Stimulated activated CD8-positive, alpha-beta memory T cell treated with anti-CD3 and anti-CD28 coated beads, Interleukin-4, amount 100 ng/mL, for 24 hours (primary cell): ENCODE data around the gene TALDO1.
"Not testable (repeated sequence)": the region's sequence is repeated elsewhere in the genome, so short reads cannot be mapped to it uniquely, and the experiment has no call there.

Experiments used
- DNase-seq: peaks from one replicate; pipeline ENCODE4 v3.0.0-alpha.2; 2020; ENCODE audit warnings: low read depth

The TALDO1 gene

DNA sequence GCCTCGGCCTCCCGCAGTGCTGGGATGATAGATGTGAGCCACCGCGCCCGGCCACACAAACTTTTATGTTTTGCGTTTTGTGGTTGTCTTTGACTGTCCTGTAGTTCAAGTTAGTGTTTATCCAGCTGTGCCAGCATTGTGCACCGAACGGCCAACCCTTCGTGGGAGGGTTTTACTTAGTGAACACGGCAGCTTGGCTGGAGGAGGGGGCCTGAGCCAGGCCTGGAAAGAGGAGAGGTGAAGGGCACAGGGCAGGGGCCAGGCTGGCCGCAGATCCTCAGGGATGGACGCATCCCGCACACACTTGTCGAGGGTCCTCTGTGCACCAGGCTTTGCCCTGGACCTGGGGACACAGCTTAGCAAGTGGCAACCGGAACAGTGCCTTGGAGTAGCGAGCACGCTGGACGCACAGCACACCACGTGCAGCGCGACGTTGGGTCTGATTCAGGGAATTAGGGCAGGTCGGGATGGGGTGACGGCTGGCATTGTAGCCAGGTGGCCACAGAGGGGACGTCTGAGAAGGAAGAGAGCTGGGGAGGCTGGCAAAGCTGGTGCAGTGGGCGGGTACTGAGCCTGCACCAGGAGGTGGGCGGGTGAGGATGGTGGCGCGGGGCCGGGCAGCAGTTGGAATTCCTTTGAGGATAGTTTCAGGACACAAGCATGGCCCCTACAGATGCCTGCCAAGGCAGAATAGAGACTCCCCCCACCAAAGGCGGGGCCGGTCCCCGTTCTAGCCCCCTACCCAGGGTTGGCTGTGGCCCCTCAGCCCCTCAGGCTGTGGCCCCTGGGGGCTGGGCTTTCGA, 27.8 kb upstream of the TALDO1 start:
- DNase-seq = no peak

DNA sequence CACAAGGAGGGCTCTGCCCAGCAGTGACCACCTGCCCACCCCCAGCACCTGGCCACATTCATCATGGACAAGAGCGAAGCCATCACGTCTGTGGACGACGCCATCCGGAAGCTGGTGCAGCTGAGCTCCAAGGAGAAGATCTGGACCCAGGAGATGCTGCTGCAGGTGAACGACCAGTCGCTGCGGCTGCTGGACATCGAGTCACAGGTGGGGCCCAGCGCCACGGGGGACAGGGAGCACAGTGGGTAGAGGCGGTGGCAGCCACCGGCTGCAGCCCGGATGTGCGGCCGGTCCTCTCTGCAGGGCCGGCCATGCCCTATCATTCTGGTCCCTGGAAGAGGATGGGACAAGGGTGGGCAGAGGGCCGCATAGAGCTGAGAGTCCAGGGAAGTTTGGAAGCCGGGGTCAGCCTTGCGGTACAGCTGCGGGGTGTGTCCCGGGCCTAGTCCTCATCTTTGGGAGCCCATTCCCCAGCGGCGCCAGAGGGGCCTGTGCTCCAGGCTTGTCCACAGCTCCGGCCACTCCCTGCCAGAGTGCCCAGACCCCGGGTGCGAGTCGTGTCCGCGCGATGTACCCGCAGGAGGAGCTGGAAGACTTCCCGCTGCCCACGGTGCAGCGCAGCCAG, 27.1 kb upstream of the TALDO1 start:
- DNase-seq = no peak

DNA sequence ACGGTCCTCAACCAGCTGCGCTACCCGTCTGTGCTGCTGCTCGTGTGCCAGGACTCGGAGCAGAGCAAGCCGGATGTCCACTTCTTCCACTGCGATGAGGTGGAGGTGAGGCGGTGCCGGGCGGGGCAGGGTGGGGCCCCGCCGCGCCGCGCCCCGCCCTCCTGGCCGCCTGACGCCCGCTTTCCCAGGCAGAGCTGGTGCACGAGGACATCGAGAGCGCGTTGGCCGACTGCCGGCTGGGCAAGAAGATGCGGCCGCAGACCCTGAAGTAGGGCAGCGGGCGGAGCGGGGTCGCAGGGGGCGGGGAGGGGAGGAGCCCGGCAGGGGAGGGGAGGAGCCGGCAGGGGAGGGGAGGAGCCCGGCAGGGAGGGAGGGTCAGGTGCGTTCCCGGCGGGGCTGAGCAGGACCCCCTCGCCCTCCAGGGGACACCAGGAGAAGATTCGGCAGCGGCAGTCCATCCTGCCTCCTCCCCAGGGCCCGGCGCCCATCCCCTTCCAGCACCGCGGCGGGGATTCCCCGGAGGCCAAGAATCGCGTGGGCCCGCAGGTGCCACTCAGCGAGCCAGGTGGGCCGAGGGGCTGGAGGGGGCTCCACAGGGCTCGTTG, 26.5 kb upstream of the TALDO1 start:
- DNase-seq = no peak

DNA sequence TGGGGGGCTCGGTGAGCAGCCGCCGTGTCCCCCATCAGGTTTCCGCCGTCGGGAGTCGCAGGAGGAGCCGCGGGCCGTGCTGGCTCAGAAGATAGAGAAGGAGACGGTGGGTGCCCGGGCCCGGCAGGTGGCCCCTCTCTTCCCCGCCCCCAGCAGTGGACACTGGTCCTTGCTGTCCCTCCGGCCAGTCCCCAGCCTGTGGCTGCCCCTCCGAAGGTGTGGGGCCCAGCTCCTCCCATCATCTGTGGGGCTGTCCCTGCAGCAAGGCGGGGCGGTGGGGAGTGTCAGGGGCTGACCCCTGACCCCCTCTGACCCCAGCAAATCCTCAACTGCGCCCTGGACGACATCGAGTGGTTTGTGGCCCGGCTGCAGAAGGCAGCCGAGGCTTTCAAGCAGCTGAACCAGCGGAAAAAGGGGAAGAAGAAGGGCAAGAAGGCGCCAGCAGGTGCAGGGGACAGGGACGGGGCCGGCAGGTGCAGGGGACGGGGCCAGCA, 26.0 kb upstream of the TALDO1 start:
- DNase-seq = no peak

DNA sequence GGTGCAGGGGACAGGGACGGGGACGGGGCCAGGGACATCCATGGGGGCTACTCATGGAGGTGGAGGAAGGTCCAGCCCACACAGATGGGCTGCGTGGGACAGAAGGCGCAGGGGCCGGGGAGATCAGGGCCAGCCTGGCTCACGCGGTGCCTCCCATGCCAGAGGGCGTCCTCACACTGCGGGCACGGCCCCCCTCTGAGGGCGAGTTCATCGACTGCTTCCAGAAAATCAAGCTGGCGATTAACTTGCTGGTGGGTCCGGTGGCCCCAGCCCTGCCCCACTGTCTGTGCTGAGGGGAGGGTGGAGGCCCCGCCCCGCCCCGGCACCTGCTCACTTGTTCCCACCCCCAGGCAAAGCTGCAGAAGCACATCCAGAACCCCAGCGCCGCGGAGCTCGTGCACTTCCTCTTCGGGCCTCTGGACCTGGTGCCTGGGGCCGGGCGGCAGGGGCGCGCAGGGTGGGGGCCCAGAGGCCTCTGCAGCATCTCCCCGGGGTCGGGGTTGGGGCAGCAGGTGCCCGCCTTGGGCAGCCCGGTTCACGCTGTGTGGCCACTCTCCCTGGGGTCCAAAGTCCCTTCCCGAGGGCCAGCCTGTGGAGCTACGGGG, 25.4 kb upstream of the TALDO1 start:
- DNase-seq = no peak

DNA sequence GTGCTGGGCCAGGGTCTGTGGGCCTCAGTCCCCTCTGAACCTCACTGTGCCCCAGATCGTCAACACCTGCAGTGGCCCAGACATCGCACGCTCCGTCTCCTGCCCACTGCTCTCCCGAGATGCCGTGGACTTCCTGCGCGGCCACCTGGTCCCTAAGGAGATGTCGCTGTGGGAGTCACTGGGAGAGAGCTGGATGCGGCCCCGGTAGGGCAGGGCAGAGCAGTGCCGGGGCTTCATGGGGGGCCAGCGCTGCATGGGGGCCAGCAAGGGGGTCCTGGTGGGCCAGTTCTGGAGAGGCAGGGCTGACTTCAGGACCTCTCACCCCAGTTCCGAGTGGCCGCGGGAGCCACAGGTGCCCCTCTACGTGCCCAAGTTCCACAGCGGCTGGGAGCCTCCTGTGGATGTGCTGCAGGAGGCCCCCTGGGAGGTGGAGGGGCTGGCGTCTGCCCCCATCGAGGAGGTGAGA, 24.9 kb upstream of the TALDO1 start:
- DNase-seq = no peak

DNA sequence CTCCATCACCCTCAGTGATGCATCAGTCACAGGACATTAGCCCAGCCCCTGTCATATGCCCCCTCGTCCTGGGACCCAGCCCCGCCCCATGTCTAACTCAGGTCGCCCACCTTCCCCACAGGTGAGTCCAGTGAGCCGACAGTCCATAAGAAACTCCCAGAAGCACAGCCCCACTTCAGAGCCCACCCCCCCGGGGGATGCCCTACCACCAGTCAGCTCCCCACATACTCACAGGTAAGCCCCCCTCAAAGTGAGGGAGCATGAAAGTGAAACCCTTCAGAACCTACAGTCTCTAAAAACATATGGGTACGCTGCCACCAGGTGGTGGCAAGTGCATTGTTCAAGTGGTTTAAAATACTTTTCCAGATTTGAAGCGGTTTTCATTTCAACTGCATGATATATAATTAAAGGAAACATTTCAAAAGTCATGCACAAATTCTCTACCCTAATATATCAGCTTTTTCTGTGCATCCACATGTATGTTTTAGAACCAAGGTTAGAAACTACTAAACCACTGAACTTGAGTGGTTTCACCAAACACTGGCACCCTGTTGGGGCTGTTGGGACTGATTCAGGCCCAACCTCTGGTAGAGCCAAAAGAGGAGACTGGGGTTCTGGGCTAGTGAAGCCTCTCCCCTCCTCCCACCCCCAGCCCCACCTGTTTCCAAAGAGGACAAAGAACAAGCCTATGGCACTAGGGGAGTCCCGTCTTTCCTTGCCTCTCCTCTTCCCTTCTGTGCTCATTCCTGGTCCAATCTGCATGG, 24.0 kb upstream of the TALDO1 start:
- no peak for DNase-seq

DNA sequence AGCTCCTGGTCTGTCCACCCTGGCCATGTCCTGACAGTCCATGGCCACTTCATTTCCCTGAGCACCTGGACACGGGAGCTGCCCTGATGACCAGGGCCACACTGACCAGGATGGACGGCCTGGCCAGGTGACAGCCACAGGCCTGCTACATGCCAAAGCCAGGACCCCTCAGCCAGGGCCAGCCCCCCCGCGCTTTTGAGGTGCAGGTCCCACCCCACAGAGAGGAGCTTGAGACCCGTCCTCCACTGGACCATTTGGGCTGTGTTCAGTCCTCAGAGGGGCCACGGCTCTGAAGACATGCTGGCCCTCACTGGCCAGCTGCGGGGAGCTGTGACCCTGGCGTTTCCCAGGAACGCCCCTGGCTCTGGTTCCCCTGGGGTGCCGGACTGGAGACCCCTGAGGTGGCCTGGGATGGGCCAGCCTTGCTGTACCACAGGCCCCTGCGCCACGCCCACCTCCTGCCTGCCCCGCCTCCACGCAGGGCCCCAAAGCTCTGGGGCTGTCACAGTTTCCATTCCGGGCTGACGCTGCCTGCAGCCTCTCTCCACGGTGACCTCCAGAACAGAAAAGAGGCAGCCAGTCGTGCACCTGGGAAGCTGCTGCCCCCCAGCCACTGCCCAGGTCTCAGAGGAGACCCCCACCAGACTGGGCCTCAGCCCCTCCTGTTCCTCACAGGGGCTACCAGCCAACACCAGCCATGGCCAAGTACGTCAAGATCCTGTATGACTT, 23.1 kb upstream of the TALDO1 start:
- DNase-seq = no peak

DNA sequence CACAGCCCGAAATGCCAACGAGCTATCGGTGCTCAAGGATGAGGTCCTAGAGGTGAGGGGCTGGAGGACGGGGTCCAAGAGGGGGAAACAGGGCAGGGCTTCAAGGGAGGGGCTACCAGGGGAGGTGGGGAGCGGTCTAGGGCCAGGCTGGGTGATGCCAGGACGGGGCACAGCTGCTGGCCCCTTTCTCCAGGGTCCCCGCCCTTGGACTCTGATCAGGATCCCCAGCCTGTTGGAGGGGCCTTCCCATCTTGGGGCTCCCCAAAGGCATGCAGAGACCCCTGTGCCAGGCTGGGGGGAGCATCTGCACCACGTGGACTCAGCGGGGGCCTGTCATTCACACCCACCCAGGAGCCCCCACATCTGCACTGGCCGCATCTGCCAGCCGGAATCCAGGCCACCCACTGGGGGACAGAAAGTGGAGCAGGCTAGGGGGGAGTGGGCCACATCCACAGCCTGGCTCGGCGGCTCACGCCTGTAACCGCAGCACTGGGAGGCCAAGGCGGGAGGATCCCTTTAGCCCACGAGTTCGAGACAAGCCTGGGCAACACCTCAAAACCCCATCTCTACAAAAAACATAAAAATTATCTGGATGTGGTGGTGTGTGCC, 22.4 kb upstream of the TALDO1 start:
- no peak for DNase-seq

DNA sequence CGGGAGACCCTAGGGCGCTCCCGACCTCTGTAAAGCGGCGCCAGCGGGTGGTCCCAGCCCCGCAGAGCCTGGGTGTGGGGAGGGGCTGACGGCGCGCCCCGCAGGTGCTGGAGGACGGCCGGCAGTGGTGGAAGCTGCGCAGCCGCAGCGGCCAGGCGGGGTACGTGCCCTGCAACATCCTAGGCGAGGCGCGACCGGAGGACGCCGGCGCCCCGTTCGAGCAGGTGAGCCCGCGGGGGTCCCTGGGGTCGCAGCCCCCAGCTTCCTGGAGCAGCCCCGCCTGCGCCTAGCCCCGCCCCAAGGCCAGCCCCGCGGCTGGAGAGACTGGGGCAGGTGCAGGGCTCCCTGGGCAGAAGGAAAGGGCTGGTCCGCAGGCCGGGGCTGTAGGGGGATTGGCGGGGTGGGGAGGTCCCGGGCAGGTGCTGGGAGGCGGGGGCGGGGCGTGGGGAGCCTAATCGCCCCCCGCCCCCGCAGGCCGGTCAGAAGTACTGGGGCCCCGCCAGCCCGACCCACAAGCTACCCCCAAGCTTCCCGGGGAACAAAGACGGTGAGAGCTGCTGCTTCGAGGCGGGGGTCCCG, 21.6 kb upstream of the TALDO1 start:
- no peak for DNase-seq

DNA sequence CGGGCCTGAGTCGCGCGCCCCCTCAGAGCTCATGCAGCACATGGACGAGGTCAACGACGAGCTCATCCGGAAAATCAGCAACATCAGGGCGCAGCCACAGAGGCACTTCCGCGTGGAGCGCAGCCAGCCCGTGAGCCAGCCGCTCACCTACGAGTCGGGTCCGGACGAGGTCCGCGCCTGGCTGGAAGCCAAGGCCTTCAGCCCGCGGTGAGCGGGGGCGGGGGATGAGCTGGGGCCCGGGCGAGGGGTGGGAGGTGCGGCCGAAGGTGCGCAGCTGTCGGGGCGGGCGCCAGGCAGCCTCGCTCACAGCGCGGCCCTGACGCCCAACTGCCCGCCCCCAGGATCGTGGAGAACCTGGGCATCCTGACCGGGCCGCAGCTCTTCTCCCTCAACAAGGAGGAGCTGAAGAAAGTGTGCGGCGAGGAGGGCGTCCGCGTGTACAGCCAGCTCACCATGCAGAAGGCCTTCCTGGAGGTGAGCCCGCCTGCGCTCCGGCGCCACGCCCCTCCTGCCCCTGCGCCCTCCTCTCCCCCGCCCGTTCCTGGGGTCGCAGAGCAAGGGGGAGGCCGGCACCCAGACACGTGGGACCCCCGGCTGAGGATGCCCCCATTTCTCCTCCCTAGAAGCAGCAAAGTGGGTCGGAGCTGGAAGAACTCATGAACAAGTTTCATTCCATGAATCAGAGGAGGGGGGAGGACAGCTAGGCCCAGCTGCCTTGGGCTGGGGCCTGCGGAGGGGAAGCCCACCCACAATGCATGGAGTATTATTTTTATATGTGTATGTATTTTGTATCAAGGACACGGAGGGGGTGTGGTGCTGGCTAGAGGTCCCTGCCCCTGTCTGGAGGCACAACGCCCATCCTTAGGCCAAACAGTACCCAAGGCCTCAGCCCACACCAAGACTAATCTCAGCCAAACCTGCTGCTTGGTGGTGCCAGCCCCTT, 20.7 kb upstream of the TALDO1 start:
- no peak for DNase-seq

DNA sequence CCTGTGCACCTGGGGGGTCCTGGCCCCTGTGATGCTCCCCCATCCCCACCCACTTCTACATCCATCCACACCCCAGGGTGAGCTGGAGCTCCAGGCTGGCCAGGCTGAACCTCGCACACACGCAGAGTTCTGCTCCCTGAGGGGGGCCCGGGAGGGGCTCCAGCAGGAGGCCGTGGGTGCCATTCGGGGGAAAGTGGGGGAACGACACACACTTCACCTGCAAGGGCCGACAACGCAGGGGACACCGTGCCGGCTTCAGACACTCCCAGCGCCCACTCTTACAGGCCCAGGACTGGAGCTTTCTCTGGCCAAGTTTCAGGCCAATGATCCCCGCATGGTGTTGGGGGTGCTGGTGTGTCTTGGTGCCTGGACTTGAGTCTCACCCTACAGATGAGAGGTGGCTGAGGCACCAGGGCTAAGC, 20.0 kb upstream of the TALDO1 start:
- no peak for DNase-seq

DNA sequence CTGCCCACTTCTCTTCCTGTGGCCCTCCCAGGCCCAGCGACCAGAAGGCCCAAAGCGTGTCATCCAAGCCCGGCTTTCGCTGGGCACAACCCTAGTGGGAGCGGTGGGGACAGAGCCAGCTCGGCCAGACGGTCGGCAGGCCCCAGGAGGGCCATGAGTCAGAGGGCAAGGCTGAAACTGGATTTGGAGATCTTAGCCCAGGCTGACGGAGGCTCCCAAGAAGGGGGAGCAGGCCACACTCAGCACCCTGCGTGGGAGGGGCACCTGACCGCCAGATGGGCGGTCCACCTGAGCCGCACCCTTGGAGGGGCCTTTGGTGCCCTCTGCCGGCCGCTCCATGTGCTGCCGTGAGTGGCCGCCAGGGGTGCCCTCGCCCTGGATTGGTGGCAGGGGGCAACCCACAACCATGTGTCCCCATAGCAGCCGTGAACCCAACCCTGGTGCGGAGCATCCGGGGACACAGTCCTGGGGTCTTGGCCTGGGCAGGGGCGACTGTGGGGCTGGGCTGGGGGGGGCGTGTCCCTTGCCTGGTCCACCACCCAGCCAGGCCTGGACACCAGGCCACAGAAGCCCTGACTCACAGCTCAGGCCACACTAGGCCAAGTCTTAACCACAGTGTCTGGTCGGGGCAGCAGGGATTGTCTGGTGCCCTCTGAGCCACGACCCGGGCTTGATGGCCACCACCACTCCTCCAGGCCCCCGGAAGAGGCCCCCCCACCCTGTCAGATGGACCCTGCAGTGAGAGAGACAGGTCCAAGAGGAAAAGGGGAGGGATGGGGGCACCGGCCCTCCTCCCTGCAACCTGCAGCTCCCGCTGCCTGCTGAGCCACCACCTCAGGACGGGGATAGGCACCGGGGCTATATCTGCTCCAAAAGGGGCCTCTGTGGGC, 19.2 kb upstream of the TALDO1 start:
- DNase-seq = peak; percentile 69

DNA sequence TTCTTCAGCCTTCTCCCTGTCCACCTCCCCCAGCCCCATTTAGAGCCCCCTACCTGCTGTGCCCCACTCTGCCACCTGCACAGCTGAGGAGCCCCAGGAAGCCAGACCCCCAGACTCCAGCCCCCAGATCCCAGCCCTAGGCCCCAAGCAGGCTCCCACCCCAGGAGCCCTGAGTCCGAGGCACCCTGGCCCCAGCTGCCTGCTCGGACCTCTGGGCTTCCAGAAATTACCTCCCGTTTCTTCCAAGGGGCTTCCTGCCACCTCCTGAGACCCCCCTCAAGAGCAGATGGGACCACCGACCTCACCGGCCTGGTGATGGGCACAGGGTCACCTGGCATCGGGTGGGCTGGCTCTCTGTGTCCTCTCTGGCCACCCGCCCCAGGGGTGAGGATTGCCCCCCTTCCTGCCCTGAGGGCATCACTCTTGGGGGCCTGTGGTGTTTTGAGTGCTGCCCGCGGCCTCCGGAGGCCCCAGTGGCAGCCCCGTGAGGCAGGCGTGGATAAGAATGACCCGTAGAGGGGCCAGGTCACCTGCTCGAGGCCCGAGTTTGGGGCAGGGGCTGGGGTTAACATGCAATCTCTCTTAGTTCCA, 18.3 kb upstream of the TALDO1 start:
- DNase-seq = no peak

DNA sequence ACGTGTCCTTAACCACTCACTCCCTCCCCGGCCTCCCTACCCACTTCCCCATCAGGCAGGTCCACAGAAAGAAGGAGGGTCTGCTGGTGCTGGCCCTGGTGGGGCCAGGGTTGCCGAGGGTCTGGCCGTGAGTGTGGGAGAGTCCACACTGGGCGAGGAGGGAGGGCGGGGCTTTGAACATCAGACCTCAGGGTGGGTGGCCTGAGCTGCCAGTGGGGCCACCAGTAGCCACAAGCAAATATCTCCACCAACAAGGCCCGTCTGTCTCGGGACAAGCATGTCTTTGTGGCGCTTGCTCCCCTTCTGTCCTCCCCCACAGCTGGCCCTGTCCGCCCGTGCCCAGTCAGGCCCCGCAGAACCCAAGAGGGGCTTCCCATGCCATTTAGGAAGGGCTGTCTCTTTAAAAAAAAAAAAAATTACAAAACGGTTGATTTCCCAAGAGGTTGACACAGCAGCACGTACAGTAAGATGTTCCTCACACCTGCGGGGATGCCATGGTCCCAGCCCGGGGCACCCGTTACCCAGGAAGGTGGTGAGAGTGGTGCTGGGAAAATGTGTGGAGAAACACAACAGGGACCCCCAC, 17.7 kb upstream of the TALDO1 start:
- no peak for DNase-seq

DNA sequence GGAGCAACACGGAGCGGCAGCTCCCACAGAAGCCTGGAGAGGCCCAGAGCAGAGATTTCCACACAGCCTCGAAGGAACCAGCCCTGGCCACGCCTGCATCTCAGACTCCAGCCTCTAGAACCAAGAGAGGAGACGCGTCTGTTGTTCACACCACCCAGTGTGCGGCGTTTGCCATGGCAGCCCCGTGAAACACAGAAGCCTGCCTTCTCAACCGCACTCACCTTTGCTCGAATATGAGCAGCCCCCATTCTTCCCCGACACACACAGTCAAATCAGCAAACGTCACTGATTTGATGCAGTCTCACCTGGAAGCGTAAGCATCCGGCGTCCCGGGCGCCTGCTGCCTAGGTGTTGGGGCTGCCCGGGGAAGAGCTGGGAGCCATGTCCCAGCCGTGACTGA, 14.2 kb upstream of the TALDO1 start:
- no peak for DNase-seq

DNA sequence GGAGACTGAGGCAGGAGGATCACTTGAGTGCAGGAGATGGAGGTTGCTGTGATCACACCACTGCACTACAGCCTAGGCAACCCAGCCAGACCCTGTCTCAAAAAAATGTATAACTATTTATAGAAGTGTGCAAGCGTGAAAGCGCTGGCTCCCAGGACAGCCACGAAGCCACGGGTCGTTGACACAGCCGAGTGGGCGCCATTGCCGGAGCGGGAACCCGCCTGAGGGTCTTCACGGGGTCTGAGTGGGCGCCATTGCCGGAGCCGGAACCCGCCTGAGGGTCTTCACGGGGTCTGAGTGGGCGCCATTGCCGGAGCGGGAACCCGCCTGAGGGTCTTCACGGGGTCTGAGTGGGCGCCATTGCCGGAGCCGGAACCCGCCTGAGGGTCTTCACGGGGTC, 12.7 kb upstream of the TALDO1 start:
- not testable (repeated sequence) for DNase-seq
